ENCODE data around the gene DDX50.

GRCh38 chr10:68992636-68993440 is 91.7 kb downstream of the DDX50 start:
- TF ChIP-seq POLR2AphosphoS5 (IDR thresholded peaks at IDR 0.05) (peak in 1 of 3 donors; percentile 19), CTCF (IDR thresholded peaks at IDR 0.05) (no peak)
